NB4 (cell line): ENCODE data around the gene CDC7.
"Not testable (repeated sequence)": the region's sequence is repeated elsewhere in the genome, so short reads cannot be mapped to it uniquely, and the experiment has no call there.

Experiments
- DNase-seq: peaks from one replicate; pipeline ENCODE4 v3.0.0; 2010; ENCODE audit warnings: low read depth
- H3K4me3 ChIP-seq: one replicate; pipeline ENCODE4 v1.5.1; 2011; ENCODE audit warnings: mild to moderate bottlenecking, low read depth, low read length, moderate library complexity
- CTCF ChIP-seq: IDR thresholded peaks from one replicate; pipeline ENCODE4 v1.5.1; 2012; ENCODE audit warnings: low read depth, low read length
- MAX ChIP-seq: IDR thresholded peaks from 2 replicates; pipeline ENCODE4 v1.6.1; 2011; ENCODE audit warnings: low read depth, low read length
- MYC ChIP-seq: IDR thresholded peaks from 2 replicates; pipeline ENCODE4 v1.6.1; 2011; ENCODE audit warnings: low read depth, low read length
- POLR2A ChIP-seq: IDR thresholded peaks from 2 replicates; pipeline ENCODE4 v1.6.1; 2011; ENCODE audit warnings: mild to moderate bottlenecking; ENCODE audit not compliant: insufficient read length; ENCODE audit errors: extremely low read depth

Gene CDC7

GRCh38 chr1:91513160-91513559, 12.5 kb downstream of the CDC7 start:
- H3K4me3 ChIP-seq: no peak overlapping the region
- TF ChIP-seq MAX: no peak
- no peak for TF ChIP-seq CTCF
- TF ChIP-seq POLR2A: no peak
- no peak for TF ChIP-seq MYC
- no peak for DNase-seq

GRCh38 chr1:91513706-91514105, 13.1 kb downstream of the CDC7 start:
- DNase-seq: no peak
- no peak overlapping the region for H3K4me3 ChIP-seq
- TF ChIP-seq MAX: no peak
- TF ChIP-seq CTCF: no peak
- no peak for TF ChIP-seq MYC
- no peak for TF ChIP-seq POLR2A

- TF ChIP-seq MAX (no peak), CTCF (no peak), MYC (no peak)
- no peak for DNase-seq
- no peak overlapping the region for H3K4me3 ChIP-seq
Observed at GRCh38 chr1:91515994-91516393, 15.3 kb downstream of the CDC7 start.

- not testable (repeated sequence) for H3K4me3 ChIP-seq, DNase-seq
Observed at GRCh38 chr1:91516605-91517004, 16.0 kb downstream of the CDC7 start.

- not testable (repeated sequence) for H3K4me3 ChIP-seq, DNase-seq
Observed at GRCh38 chr1:91519167-91519566, 18.5 kb downstream of the CDC7 start.

GRCh38 chr1:91520942-91521507, 20.4 kb downstream of the CDC7 start:
- no peak overlapping the region for H3K4me3 ChIP-seq
- TF ChIP-seq CTCF: no peak
- no peak for TF ChIP-seq MAX
- no peak for TF ChIP-seq POLR2A
- TF ChIP-seq MYC: no peak
- no peak for DNase-seq

GRCh38 chr1:91523482-91523881, 22.8 kb downstream of the CDC7 start:
- no peak overlapping the region for H3K4me3 ChIP-seq
- no peak for TF ChIP-seq CTCF
- no peak for TF ChIP-seq POLR2A
- no peak for TF ChIP-seq MAX
- no peak for DNase-seq
